Mesenchymal stem cell (in vitro differentiated cells and primary cell): ENCODE data around the gene S100Z.
A peak's percentile ranks its signal among the peaks of the same experiment; 100 is the strongest.
"Not testable (repeated sequence)": the region's sequence is repeated elsewhere in the genome, so short reads cannot be mapped to it uniquely, and the experiment has no call there.

Experiments
- DNase-seq: peaks from one replicate; pipeline ENCODE4 v3.0.0-alpha.2; 2013
- H2AFZ ChIP-seq: one replicate; pipeline ENCODE4 v1.6.1; 2013; ENCODE audit warnings: low read depth, mild to moderate bottlenecking, control low read depth, inconsistent platforms, low read length, moderate library complexity
- H2AK5ac ChIP-seq: 2 replicates; pipeline ENCODE4 v1.6.1; 2013; ENCODE audit warnings: low read length, moderate library complexity, mild to moderate bottlenecking, inconsistent platforms; ENCODE audit not compliant: severe bottlenecking
- H2BK120ac ChIP-seq: one replicate; pipeline ENCODE4 v1.6.1; 2013; ENCODE audit warnings: low read depth, mild to moderate bottlenecking, inconsistent platforms, low read length, moderate library complexity
- H2BK12ac ChIP-seq, 2 experiments: one replicate each; pipeline ENCODE4 v1.6.1; 2013; ENCODE audit warnings: inconsistent platforms in 2 of 2, low read length in 2 of 2, mild to moderate bottlenecking in 2 of 2, moderate library complexity in 2 of 2, control low read depth in 1 of 2
- H2BK15ac ChIP-seq: one replicate; pipeline ENCODE4 v1.6.1; 2013; ENCODE audit warnings: mild to moderate bottlenecking, low read depth, inconsistent platforms; ENCODE audit not compliant: poor library complexity, severe bottlenecking
- H2BK5ac ChIP-seq: 2 replicates; pipeline ENCODE4 v1.6.1; 2013; ENCODE audit warnings: low read depth, mild to moderate bottlenecking, low read length, control low read depth, inconsistent platforms; ENCODE audit not compliant: poor library complexity, severe bottlenecking
- H3K14ac ChIP-seq, 2 experiments: one replicate each; pipeline ENCODE4 v1.6.1; 2013; ENCODE audit warnings: inconsistent platforms in 2 of 2, low read length in 2 of 2, control low read depth in 1 of 2, mild to moderate bottlenecking in 1 of 2, moderate library complexity in 1 of 2
- H3K18ac ChIP-seq, 2 experiments: one replicate each; pipeline ENCODE4 v1.6.1; 2013; ENCODE audit warnings: inconsistent platforms in 2 of 2, low read length in 2 of 2, control low read depth in 1 of 2, low read depth in 1 of 2, mild to moderate bottlenecking in 1 of 2
- H3K23ac ChIP-seq, 2 experiments: one replicate each; pipeline ENCODE4 v1.6.1; 2013; ENCODE audit warnings: inconsistent platforms in 2 of 2, low read length in 2 of 2, mild to moderate bottlenecking in 2 of 2, moderate library complexity in 2 of 2, control low read depth in 1 of 2
- H3K27ac ChIP-seq: 2 replicates; pipeline ENCODE4 v1.5.1; 2013; ENCODE audit warnings: mild to moderate bottlenecking, moderate library complexity, low read length, control low read depth, inconsistent platforms; ENCODE audit not compliant: poor library complexity, severe bottlenecking
- H3K27me3 ChIP-seq, 2 experiments: 2 replicates each; pipeline versions ENCODE4 v1.6.1 to v1.7.0; 2013; ENCODE audit warnings: low read length in 2 of 2, mild to moderate bottlenecking in 2 of 2, moderate library complexity in 2 of 2, control low read depth in 1 of 2, inconsistent platforms in 1 of 2; ENCODE audit not compliant: control insufficient read depth in 1 of 2, insufficient read depth in 1 of 2
- H3K36me3 ChIP-seq, 2 experiments: 2 replicates each; pipeline versions ENCODE4 v1.6.1 to v1.7.0; 2013; ENCODE audit warnings: low read length in 2 of 2, control low read depth in 1 of 2, inconsistent platforms in 1 of 2, low read depth in 1 of 2, mild to moderate bottlenecking in 1 of 2; ENCODE audit not compliant: insufficient read depth in 2 of 2, control insufficient read depth in 1 of 2
- H3K4ac ChIP-seq, 2 experiments: one replicate each; pipeline ENCODE4 v1.6.1; 2013; ENCODE audit warnings: inconsistent platforms in 2 of 2, low read length in 2 of 2, mild to moderate bottlenecking in 2 of 2, moderate library complexity in 2 of 2, control low read depth in 1 of 2, low read depth in 1 of 2
- H3K4me1 ChIP-seq: 2 replicates; pipeline ENCODE4 v1.6.1; 2013; ENCODE audit warnings: low read depth, low read length, control low read depth; ENCODE audit not compliant: control insufficient read depth, insufficient read depth
- H3K4me2 ChIP-seq: 2 replicates; pipeline ENCODE4 v1.6.1; 2013; ENCODE audit warnings: low read length, mild to moderate bottlenecking, inconsistent platforms; ENCODE audit not compliant: poor library complexity, severe bottlenecking
- H3K4me3 ChIP-seq, 2 experiments: 2 replicates each; pipeline versions ENCODE4 v1.5.1 to v1.7.0; 2013; ENCODE audit warnings: low read length in 2 of 2, mild to moderate bottlenecking in 2 of 2, control low read depth in 1 of 2, low read depth in 1 of 2; ENCODE audit not compliant: insufficient read depth in 1 of 2
- H3K79me1 ChIP-seq: replicated peaks from 2 replicates; pipeline ENCODE4 v1.6.1; 2013; ENCODE audit warnings: mild to moderate bottlenecking, control low read depth, low read length, inconsistent platforms; ENCODE audit not compliant: poor library complexity, severe bottlenecking
- H3K9ac ChIP-seq: 2 replicates; pipeline ENCODE4 v1.7.0; 2013; ENCODE audit warnings: mild to moderate bottlenecking, low read length, moderate library complexity
- H3K9me3 ChIP-seq: 2 replicates; pipeline ENCODE4 v1.7.0; 2013; ENCODE audit warnings: mild to moderate bottlenecking, low read length; ENCODE audit not compliant: control insufficient read depth
- H4K8ac ChIP-seq: one replicate; pipeline ENCODE4 v1.6.1; 2013; ENCODE audit warnings: inconsistent platforms, mild to moderate bottlenecking, low read length, moderate library complexity
- H4K91ac ChIP-seq: one replicate; pipeline ENCODE4 v1.6.1; 2013; ENCODE audit warnings: mild to moderate bottlenecking, low read length, inconsistent platforms
- WGBS: methylation state at CpG from one replicate; pipeline ENCODE4 v1.1.7; 2013; ENCODE audit warnings: mixed read lengths; 5-methylcytosine and 5-hydroxymethylcytosine counted together

The S100Z gene

DNA sequence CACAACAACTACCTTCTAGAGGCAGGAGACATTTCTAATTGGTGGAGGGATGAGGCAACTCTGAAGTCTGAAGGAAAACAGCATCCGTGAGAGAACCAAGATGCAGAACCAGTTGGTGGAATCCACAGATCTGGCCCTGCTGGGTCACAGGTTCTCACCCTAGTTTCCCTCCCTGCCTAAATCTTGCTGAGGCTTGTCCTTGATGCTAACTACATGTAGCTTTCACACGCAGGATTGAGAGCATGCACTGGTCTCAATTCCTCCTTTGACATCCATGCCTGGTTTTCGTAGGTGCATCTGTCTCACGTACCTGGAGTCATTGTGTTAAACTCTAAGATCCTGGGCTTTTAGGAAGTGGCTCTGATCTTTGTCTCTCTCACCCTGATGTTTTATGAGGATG lies 40.7 kb upstream of the S100Z start:
- Histone ChIP-seq H3K27ac (no peak overlapping the region), H4K91ac (peak overlapping the region; percentile 80), H2BK12ac (peak overlapping the region; percentile 33 to 89), H2BK15ac (peak overlapping the region; percentile 48), H3K4me2 (no peak overlapping the region), H2BK5ac (no peak overlapping the region), H3K27me3 (no peaks in the 10 kb centered on the region), H3K4ac (peak overlapping the region; percentile 50 to 87), H2AFZ (no peak overlapping the region), H2AK5ac (peak overlapping the region; percentile 20), H3K23ac (no peak overlapping the region), H3K4me1 (peaks cover 13% of the 10 kb centered on the region), H3K18ac (peak overlapping the region; percentile 44 to 80), H3K9me3 (no peaks in the 10 kb centered on the region), H2BK120ac (no peak overlapping the region), H3K4me3 (no peak overlapping the region), H4K8ac (peak overlapping the region; percentile 89), H3K36me3 (no peaks in the 10 kb centered on the region), H3K79me1 (no peaks in the 10 kb centered on the region), H3K9ac (no peak overlapping the region), H3K14ac (no peak overlapping the region)
- 70% methylated on average over 4 of the region's 4 CpGs for WGBS
- no peak for DNase-seq

DNA sequence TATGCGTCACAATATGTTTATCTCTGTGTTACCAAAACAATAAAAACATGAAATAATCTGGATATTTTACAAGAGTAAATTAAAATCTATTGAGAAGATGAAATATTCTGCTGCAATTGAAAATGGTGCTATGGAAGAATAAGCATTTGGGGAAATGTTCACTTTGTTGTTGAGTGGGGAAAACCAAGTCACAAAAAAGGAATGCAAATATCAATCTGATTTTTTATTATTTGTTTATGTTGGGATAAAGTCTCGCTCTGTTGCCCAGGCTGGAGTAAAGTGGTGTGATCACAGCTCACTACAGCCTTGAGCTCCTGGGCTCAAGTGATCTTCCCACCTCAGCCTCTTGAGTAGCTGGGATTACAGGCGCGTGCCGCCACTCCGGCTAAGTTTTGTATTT lies 39.6 kb upstream of the S100Z start:
- H3K14ac ChIP-seq = no peak overlapping the region

DNA sequence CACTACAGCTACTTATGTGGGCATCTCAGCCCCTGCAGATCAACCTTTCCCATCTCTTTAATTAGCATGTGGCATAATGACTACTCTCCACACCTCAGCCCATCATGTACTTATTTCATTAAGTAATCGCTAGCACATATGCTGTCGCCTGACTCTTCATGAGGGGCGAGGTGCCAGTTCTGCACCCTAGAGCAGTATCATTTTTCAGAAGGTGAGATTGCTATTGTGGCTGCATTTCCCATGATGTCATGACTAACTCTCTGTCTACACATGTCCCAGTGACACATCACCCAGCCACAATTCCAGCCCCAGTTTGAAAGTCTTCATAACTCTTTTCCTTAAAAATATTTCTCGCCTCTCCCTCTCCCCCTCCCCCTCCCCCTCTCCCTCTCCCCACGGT lies 38.6 kb upstream of the S100Z start:
- H2BK5ac ChIP-seq = no peak overlapping the region
- no peak overlapping the region for H4K8ac ChIP-seq
- no peak overlapping the region for H3K23ac ChIP-seq
- no peak overlapping the region for H3K9ac ChIP-seq
- no peak overlapping the region for H3K14ac ChIP-seq
- H3K27ac ChIP-seq = no peak overlapping the region
- no peaks in the 10 kb centered on the region for H3K36me3 ChIP-seq
- no peak overlapping the region for H2BK120ac ChIP-seq
- no peak overlapping the region for H2AK5ac ChIP-seq
- 86% methylated on average over 5 of the region's 5 CpGs for WGBS
- no peak overlapping the region for H2BK15ac ChIP-seq
- peaks cover 11% of the 10 kb centered on the region for H3K4me1 ChIP-seq
- no peak overlapping the region for H3K4me2 ChIP-seq
- H3K18ac ChIP-seq = peak overlapping the region in 1 of 2 experiments; percentile 32
- H3K27me3 ChIP-seq = no peaks in the 10 kb centered on the region
- no peak overlapping the region for H4K91ac ChIP-seq
- peak; percentile 34 for DNase-seq
- peak overlapping the region in 1 of 2 experiments; percentile 46 for H2BK12ac ChIP-seq
- no peaks in the 10 kb centered on the region for H3K79me1 ChIP-seq
- H3K9me3 ChIP-seq = no peaks in the 10 kb centered on the region
- H3K4ac ChIP-seq = peak overlapping the region in 1 of 2 experiments; percentile 33
- no peak overlapping the region for H2AFZ ChIP-seq
- H3K4me3 ChIP-seq = no peak overlapping the region

More for the DNA sequence above, 39.6 kb upstream of the S100Z start:
- Histone ChIP-seq H3K27me3 (no peaks in the 10 kb centered on the region), H3K4me1 (peaks cover 11% of the 10 kb centered on the region), H3K18ac (no peak overlapping the region), H2BK120ac (no peak overlapping the region), H4K91ac (no peak overlapping the region), H3K9ac (no peak overlapping the region), H3K9me3 (no peaks in the 10 kb centered on the region), H2BK15ac (no peak overlapping the region), H3K23ac (no peak overlapping the region), H2BK12ac (no peak overlapping the region), H4K8ac (no peak overlapping the region), H3K36me3 (no peaks in the 10 kb centered on the region), H3K79me1 (no peaks in the 10 kb centered on the region), H2AFZ (no peak overlapping the region), H3K4me2 (no peak overlapping the region), H3K27ac (no peak overlapping the region), H2BK5ac (no peak overlapping the region), H2AK5ac (no peak overlapping the region), H3K4ac (no peak overlapping the region), H3K4me3 (no peak overlapping the region)
- no peak for DNase-seq
- WGBS = 86% methylated on average over 5 of the region's 6 CpGs

DNA sequence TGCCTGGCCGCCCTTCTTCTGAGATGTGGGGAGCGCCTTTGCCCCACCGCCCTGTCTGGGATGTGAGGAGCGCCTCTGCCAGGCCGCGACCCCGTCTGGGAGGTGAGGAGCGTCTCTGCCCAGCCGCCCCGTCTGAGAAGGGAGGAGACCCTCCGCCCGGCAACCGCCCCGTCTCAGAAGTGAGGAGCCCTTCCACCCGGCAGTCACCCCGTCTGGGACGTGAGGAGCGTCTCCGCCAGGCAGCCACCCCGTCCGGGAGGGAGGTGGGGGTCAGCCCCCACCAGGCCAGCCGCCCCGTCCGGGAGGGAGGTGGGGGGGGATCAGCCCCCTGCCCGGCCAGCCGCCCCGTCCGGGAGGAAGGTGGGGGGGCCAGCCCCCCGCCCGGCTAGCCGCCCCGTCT lies 37.6 kb upstream of the S100Z start:
- not testable (repeated sequence) for H4K8ac ChIP-seq, H3K4me2 ChIP-seq

More for the DNA sequence above, 37.6 kb upstream of the S100Z start:
- not testable (repeated sequence) for H3K4me1 ChIP-seq, H3K79me1 ChIP-seq, H2AK5ac ChIP-seq, H2BK5ac ChIP-seq, H3K36me3 ChIP-seq, H3K14ac ChIP-seq, H2AFZ ChIP-seq, H3K18ac ChIP-seq, H3K27me3 ChIP-seq, H3K9me3 ChIP-seq, DNase-seq, H3K23ac ChIP-seq, H3K4me3 ChIP-seq, H3K27ac ChIP-seq, H2BK120ac ChIP-seq, H3K4ac ChIP-seq, H3K9ac ChIP-seq, H4K91ac ChIP-seq, H2BK15ac ChIP-seq, H2BK12ac ChIP-seq
- 95% methylated on average over 7 of the region's 32 CpGs for WGBS
